ENCODE measurements around the gene MAP3K15. TPM values are rescaled to one million over a fixed set of nuclear protein-coding genes. Genes with fewer than 3 reads are reported as not detected.
"Not testable (repeated sequence)": the region's sequence is repeated elsewhere in the genome, so short reads cannot be mapped to it uniquely, and the experiment has no call there.

MAP3K15 gene
- total RNA-seq, 2 donors from 2014 or later = 0.56 TPM; not detected in 1

DNA sequence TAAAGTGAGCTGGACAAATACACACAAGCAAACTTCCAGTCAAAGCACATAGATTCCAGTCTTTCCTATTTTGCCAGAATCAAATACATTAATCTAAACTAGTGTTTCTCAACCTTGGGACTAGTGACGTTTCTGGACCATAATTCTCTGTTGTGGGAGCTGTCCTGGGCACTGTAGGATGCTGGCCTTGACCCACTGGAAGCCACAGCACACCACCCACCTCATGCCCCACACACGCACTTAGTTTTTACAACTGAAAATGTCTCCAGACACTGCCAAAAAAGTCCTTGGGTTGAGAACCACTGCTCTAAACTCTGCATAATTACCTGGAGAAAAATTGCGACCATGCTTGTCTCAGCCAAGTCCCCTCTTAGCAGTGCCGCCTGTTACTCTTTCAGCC, 57.6 kb downstream of the MAP3K15 start:
- Histone ChIP-seq H3K27ac (no peak overlapping the region), H3K27me3 (replicated peaks; ENCODE audit: insufficient read depth) (no peaks in the 10 kb centered on the region), H3K36me3 (no peaks in the 10 kb centered on the region), H3K4me1 (ENCODE audit: control insufficient read depth in 1 of 2, low read depth in 2 of 2) (no peaks in the 10 kb centered on the region), H3K9me3 (no peaks in the 10 kb centered on the region), H3K4me3 (no peak overlapping the region)
- TF ChIP-seq, protein P1, sequence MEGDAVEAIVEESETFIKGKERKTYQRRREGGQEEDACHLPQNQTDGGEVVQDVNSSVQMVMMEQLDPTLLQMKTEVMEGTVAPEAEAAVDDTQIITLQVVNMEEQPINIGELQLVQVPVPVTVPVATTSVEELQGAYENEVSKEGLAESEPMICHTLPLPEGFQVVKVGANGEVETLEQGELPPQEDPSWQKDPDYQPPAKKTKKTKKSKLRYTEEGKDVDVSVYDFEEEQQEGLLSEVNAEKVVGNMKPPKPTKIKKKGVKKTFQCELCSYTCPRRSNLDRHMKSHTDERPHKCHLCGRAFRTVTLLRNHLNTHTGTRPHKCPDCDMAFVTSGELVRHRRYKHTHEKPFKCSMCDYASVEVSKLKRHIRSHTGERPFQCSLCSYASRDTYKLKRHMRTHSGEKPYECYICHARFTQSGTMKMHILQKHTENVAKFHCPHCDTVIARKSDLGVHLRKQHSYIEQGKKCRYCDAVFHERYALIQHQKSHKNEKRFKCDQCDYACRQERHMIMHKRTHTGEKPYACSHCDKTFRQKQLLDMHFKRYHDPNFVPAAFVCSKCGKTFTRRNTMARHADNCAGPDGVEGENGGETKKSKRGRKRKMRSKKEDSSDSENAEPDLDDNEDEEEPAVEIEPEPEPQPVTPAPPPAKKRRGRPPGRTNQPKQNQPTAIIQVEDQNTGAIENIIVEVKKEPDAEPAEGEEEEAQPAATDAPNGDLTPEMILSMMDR (IDR thresholded peaks at IDR 0.05) = no peak
- DNase-seq (ENCODE audit: low spot score) (no peak), ATAC-seq (ENCODE audit: insufficient number of reproducible peaks, low FRiP score, low read depth) (no peak)

DNA sequence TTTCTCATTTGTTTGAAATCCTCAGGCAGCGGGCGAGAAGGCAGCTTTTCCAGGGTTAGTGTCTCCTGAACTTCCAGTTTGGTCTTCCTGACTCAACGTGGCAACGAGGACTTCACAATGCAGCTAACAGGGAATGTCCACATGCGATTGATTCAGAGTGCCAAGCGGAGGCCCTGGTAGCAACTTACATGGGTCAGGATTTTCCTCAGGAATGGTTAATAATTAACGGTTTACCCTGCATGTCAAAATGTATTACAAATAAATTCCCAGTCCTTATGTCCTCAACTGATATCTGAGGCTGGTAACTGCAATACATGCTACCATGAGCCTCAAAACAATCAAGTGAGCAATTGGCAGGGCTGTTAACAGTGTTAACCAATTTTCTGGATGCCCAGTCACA, 67.2 kb downstream of the MAP3K15 start:
- H3K27me3 ChIP-seq (replicated peaks; ENCODE audit: insufficient read depth) = no peaks in the 10 kb centered on the region
- no peaks in the 10 kb centered on the region for H3K4me1 ChIP-seq (ENCODE audit: control insufficient read depth in 1 of 2, low read depth in 2 of 2)
- ATAC-seq (ENCODE audit: insufficient number of reproducible peaks, low FRiP score, low read depth) (no peak), DNase-seq (ENCODE audit: low spot score) (no peak)
- H3K4me3 ChIP-seq = no peak overlapping the region
- H3K27ac ChIP-seq = no peak overlapping the region
- H3K9me3 ChIP-seq = no peaks in the 10 kb centered on the region
- H3K36me3 ChIP-seq = no peaks in the 10 kb centered on the region
- TF ChIP-seq, protein P1 (IDR thresholded peaks at IDR 0.05) = no peak

DNA sequence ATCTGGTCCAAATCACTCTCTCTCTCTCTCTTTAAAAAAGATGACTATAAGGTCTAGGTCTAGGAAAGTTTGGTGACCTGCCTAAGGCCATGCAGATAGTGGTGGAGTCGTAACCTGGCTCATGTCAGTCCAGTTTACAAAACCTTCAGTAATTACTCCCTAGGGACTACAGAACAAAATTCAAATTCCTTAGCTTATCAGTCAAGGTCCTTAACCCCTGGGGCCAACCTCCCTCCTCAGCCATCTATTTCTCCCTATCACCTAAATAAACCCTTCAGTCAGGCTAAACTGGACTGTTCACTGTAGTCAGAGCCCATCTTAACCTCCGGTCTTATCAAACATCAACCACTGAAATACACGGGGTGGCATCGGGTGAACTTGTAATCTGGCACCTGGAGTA, 68.9 kb downstream of the MAP3K15 start:
- H3K36me3 ChIP-seq = no peaks in the 10 kb centered on the region
- no peaks in the 10 kb centered on the region for H3K27me3 ChIP-seq (replicated peaks; ENCODE audit: insufficient read depth)
- no peak overlapping the region for H3K27ac ChIP-seq
- H3K9me3 ChIP-seq = no peaks in the 10 kb centered on the region
- H3K4me1 ChIP-seq (ENCODE audit: control insufficient read depth in 1 of 2, low read depth in 2 of 2) = no peaks in the 10 kb centered on the region
- no peak for ATAC-seq (ENCODE audit: insufficient number of reproducible peaks, low FRiP score, low read depth)
- TF ChIP-seq, protein P1 (IDR thresholded peaks at IDR 0.05) = no peak
- H3K4me3 ChIP-seq = no peak overlapping the region
- DNase-seq (ENCODE audit: low spot score) = no peak

DNA sequence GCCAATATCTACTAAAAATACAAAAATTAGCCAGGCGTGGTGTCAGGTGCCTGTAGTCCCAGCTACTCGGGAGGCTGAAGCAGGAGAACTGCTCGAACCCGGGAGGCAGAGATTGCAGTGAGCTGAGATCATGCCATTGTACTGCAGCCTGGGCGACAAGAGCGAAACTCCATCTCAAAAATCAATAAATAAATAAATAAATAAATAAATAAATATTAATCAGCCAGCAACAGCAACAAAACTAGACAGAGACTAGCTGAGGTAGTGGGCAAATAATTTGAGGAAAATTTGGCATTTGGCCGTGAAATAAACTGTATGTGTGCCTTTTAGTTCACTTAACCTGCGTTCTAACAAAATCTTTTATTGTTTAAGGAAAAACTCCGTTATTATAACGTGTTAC, 69.5 kb downstream of the MAP3K15 start:
- not testable (repeated sequence) for H3K27me3 ChIP-seq (replicated peaks; ENCODE audit: insufficient read depth); H3K9me3 ChIP-seq; H3K27ac ChIP-seq; DNase-seq (ENCODE audit: low spot score); H3K4me3 ChIP-seq; ATAC-seq (ENCODE audit: insufficient number of reproducible peaks, low FRiP score, low read depth); H3K36me3 ChIP-seq; H3K4me1 ChIP-seq (ENCODE audit: control insufficient read depth in 1 of 2, low read depth in 2 of 2)

DNA sequence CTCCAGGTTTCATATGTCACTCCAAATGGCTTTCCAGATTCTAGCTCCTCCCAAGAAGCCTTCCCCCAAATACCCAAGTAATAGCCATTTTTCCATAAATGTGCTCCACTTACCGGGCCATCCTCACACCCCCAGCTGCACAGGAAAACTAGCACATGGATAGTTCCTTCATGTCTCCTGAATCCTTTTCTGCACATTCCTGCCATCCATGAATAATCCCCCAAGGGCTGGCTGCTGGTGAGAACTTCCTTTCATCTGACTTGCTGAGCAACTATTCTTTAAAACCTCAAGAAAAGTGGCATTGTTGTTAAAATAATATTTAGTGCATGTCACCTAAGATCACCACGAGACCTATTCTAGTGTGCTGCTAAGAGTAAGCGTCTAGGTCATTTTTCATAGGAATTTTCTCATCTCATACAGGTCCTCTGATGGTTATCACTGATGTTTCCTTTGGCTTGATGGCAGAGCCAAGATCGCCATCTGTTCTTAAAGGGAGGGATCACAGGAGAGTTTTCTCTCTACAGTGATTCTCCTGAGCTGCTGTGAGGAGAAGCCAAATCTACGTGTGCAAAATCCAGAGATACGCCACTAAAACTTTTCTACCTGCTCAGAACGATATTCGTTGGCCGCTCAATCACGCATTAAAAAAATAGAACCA, 71.3 kb downstream of the MAP3K15 start:
- H3K4me1 ChIP-seq (ENCODE audit: control insufficient read depth in 1 of 2, low read depth in 2 of 2) = no peaks in the 10 kb centered on the region
- TF ChIP-seq, protein P1 (IDR thresholded peaks at IDR 0.05) = no peak
- ATAC-seq (ENCODE audit: insufficient number of reproducible peaks, low FRiP score, low read depth) = no peak

DNA sequence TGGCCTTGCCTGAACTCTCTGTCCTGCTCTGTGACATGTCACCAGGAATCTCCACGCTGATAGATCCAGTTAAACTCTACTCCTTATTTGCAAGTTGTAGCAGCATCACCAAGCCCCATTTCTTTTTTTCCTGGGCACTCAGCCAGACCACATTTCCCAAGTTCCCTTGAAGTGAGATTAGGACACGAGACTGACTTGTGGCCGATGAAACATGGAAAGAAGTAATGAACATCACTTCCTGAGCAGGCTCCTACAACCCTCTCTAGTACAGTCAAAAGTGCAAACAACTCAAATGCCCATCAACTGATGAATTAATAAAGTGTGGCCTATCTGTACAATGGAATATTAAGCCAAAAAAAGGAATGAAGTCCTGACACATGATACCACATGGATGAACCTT, 74.6 kb downstream of the MAP3K15 start:
- Histone ChIP-seq H3K9me3 (no peaks in the 10 kb centered on the region), H3K4me3 (no peak overlapping the region), H3K27me3 (replicated peaks; ENCODE audit: insufficient read depth) (no peaks in the 10 kb centered on the region), H3K27ac (no peak overlapping the region), H3K36me3 (no peaks in the 10 kb centered on the region), H3K4me1 (ENCODE audit: control insufficient read depth in 1 of 2, low read depth in 2 of 2) (no peaks in the 10 kb centered on the region)
- ATAC-seq (ENCODE audit: insufficient number of reproducible peaks, low FRiP score, low read depth) (no peak), DNase-seq (ENCODE audit: low spot score) (no peak)
- TF ChIP-seq, protein P1 (IDR thresholded peaks at IDR 0.05) = no peak

More for the DNA sequence above, 71.3 kb downstream of the MAP3K15 start:
- H3K4me3 ChIP-seq = no peak overlapping the region
- no peaks in the 10 kb centered on the region for H3K9me3 ChIP-seq
- no peak overlapping the region for H3K27ac ChIP-seq
- no peaks in the 10 kb centered on the region for H3K27me3 ChIP-seq (replicated peaks; ENCODE audit: insufficient read depth)
- no peaks in the 10 kb centered on the region for H3K36me3 ChIP-seq
- no peak for DNase-seq (ENCODE audit: low spot score)

DNA sequence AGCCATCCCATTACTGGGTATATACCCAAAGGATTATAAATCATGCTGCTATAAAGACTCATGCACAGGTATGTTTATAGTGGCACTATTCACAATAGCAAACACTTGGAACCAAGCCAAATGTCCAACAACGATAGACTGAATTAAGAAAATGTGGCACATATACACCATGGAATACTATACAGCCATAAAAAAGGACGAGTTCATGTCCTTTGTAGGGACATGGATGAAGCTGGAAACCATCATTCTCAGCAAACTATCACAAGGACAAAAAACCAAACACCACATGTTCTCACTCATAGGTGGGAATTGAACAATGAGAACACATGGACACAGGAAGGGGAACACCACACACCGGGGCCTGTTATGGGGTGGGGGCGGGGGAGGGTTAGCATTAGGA, 92.6 kb downstream of the MAP3K15 start:
- ATAC-seq (ENCODE audit: insufficient number of reproducible peaks, low FRiP score, low read depth); H3K27me3 ChIP-seq (replicated peaks; ENCODE audit: insufficient read depth); H3K4me1 ChIP-seq (ENCODE audit: control insufficient read depth in 1 of 2, low read depth in 2 of 2); H3K4me3 ChIP-seq; H3K27ac ChIP-seq; H3K9me3 ChIP-seq; H3K36me3 ChIP-seq; DNase-seq (ENCODE audit: low spot score): not testable (repeated sequence)
